K562 (cell line): ENCODE measurements around the gene DPY30. TPM values are rescaled to one million over a fixed set of nuclear protein-coding genes. Genes with fewer than 3 reads are reported as not detected.

Experiments
- HCFC1 ChIP-seq: IDR thresholded peaks from 2 replicates; pipeline ENCODE4 v1.6.1; 2012; ENCODE audit warnings: low read depth, low read length, improper control_type of control experiment
- PHF20 ChIP-seq: fragments of 450-650 bp; IDR thresholded peaks from 2 replicates; pipeline ENCODE4 v1.6.1; 2018; ENCODE audit not compliant: partially characterized antibody
- PKNOX1 ChIP-seq: fragments of 450-650 bp; IDR thresholded peaks from 2 replicates; pipeline ENCODE4 v1.6.1; 2016
- RBBP5 ChIP-seq: fragments of 200-600 bp; sonication (generic); IDR thresholded peaks from 2 replicates; pipeline ENCODE4 v1.6.1; 2012; ENCODE audit warnings: borderline replicate concordance, mild to moderate bottlenecking, low read length, control low read depth, inconsistent platforms; ENCODE audit not compliant: insufficient read depth, poor library complexity, severe bottlenecking
- TRIM28 ChIP-seq: fragments of 450-650 bp; IDR thresholded peaks from 2 replicates; pipeline ENCODE4 v1.6.1; 2017
- YY1 ChIP-seq, 3 experiments: IDR thresholded peaks; 2 replicates each; pipeline ENCODE4 v1.6.1; 2011; ENCODE audit warnings: low read length in 2 of 3, mild to moderate bottlenecking in 2 of 3, moderate library complexity in 2 of 3, borderline replicate concordance in 1 of 3, control low read depth in 1 of 3, low read depth in 1 of 3; ENCODE audit not compliant: insufficient read depth in 3 of 3, insufficient replicate concordance in 2 of 3, control insufficient read depth in 1 of 3, insufficient read length in 1 of 3; ENCODE audit errors: extremely low read depth in 1 of 3
- ZNF583 ChIP-seq: fragments of 250-450 bp; sonication (Bioruptor Pico); IDR thresholded peaks from 2 replicates; pipeline ENCODE4 v1.4.0; 2020
- ZNF592 ChIP-seq: fragments of 450-650 bp; IDR thresholded peaks from 2 replicates; pipeline ENCODE4 v1.6.1; 2017; ENCODE audit warnings: antibody characterized with exemption, mild to moderate bottlenecking
- polyA plus RNA-seq, 8 experiments: library from polyadenylated mRNA; depleted of rRNA in 4 of 8; stranded (reverse) in 5 of 8; unstranded in 3 of 8; fragments of >200 nt; fragmentation: Nextera tagmentation in 2 of 8; fragmentation: Illumina TruSeq in 1 of 8; extraction: Ambion mirVana in 2 of 8; extraction: Trizol in 1 of 8; gene quantifications; 2 replicates each; pipeline versions ENCODE4 v1.2.1 to v1.2.3, GENCODE V29; 2011 to 2014; ENCODE audit warnings: inconsistent platforms in 1 of 8, missing spikeins in 1 of 8
- total RNA-seq, 7 experiments: library from RNA; depleted of rRNA in 6 of 7; stranded (reverse); fragments of >200 nt in 6 of 7; fragmentation: Illumina TruSeq in 2 of 7; extraction: Trizol in 2 of 7; gene quantifications; 2 replicates each; pipeline versions ENCODE4 v1.2.1 to v1.2.3, GENCODE V29; 2011 to 2021; ENCODE audit warnings: low replicate concordance in 1 of 7
- TF ChIP-seq, protein P1 (sequence below), 2 experiments: fragments of 450-650 bp in 1 of 2; sonication (generic) in 1 of 2; formaldehyde crosslinking in 1 of 2; IDR thresholded peaks; 2 replicates each; pipeline versions ENCODE4 v1.7.1 to v1.9.0; 2016 to 2022; ENCODE audit warnings: inconsistent platforms in 1 of 2, mild to moderate bottlenecking in 1 of 2, missing genetic modification reagents in 1 of 2

Gene DPY30
- total and polyA plus RNA-seq, 9 of the 15 experiments (the other 6 are each of a cell fraction or from before 2014, with no cell fraction given) = 64.6 to 402 (median 116) TPM

DNA sequence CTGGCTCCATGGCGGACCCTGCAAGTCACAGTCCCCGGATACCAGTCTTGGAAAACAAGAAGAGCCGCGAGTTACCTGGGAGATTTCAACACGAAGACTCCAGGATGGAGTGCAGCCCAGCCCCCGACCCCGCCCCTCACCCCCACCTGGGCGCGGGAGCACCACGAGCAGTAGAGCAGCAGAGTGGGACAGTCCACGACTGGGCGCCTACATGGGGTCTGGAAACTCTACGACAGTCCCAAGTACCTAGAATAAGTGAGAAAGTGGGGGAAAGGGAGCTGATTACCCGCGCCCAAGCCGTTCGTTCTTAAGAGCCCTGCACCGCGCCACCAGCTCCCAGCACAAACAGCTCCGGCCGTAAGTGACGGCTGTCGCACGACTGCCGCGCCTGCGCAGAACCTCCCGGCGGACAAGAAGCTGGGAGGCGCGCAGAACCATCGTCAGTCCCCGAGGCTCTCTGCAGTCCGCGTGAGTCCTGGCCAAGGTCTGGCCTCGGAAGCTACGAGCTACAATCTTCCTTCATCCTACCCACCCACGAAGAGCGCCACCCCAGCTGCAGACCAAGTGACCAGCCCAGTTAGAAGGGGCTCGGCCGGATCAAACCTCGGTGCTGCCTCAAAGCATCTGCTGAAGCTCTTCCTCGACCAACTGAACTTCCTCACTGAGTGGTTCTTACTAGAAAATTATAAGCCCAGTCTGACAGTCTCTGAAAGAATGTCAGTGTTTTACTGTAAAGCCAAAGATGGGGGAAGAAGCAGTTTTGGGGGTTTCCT is at the start of gene DPY30 (continued):
- TF ChIP-seq, protein P1, sequence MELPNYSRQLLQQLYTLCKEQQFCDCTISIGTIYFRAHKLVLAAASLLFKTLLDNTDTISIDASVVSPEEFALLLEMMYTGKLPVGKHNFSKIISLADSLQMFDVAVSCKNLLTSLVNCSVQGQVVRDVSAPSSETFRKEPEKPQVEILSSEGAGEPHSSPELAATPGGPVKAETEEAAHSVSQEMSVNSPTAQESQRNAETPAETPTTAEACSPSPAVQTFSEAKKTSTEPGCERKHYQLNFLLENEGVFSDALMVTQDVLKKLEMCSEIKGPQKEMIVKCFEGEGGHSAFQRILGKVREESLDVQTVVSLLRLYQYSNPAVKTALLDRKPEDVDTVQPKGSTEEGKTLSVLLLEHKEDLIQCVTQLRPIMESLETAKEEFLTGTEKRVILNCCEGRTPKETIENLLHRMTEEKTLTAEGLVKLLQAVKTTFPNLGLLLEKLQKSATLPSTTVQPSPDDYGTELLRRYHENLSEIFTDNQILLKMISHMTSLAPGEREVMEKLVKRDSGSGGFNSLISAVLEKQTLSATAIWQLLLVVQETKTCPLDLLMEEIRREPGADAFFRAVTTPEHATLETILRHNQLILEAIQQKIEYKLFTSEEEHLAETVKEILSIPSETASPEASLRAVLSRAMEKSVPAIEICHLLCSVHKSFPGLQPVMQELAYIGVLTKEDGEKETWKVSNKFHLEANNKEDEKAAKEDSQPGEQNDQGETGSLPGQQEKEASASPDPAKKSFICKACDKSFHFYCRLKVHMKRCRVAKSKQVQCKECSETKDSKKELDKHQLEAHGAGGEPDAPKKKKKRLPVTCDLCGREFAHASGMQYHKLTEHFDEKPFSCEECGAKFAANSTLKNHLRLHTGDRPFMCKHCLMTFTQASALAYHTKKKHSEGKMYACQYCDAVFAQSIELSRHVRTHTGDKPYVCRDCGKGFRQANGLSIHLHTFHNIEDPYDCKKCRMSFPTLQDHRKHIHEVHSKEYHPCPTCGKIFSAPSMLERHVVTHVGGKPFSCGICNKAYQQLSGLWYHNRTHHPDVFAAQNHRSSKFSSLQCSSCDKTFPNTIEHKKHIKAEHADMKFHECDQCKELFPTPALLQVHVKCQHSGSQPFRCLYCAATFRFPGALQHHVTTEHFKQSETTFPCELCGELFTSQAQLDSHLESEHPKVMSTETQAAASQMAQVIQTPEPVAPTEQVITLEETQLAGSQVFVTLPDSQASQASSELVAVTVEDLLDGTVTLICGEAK (IDR thresholded peaks at IDR 0.05) = peak; percentile 38; the same call in 1 of the 2 replicates
- TF ChIP-seq, protein P1 (CRISPR knock-in tag; IDR thresholded peaks at IDR 0.05) = no peak
- peak; percentile 84 for TF ChIP-seq PKNOX1
- TF ChIP-seq ZNF592 = peak; percentile 78
- peak; percentile 75; the same call in 1 of the 2 replicates for TF ChIP-seq ZNF583 (CRISPR knock-in tag)
- peak in 2 of 3 experiments; percentile 51 to 76 for TF ChIP-seq YY1 (IDR thresholded peaks at IDR 0.05; ENCODE audit: borderline replicate concordance in 1 of 3, control insufficient read depth in 1 of 3, extremely low read depth in 1 of 3, insufficient read depth in 3 of 3, insufficient read length in 1 of 3, insufficient replicate concordance in 2 of 3, low read depth in 1 of 3, low read length in 2 of 3)
- peak; percentile 64; the same call in 1 of the 2 replicates for TF ChIP-seq TRIM28
- TF ChIP-seq PHF20 = peak; percentile 76
- TF ChIP-seq HCFC1 = peak; percentile 70
- peak; percentile 99 for TF ChIP-seq RBBP5
